HG02884 (cell line): ENCODE measurements around the gene LAMA2.

Experiments used
- ATAC-seq: cut with Tn5 transposase; IDR thresholded peaks from one replicate; pipeline ENCODE4 v1.9.1; 2021; ENCODE audit warnings: mild to moderate bottlenecking, moderate library complexity; ENCODE audit not compliant: unreplicated experiment

LAMA2 gene

GRCh38 chr6:129252377-129253071, 369.6 kb downstream of the LAMA2 start:
- no peak for ATAC-seq

- no peak for ATAC-seq
These were observed 370.3 kb downstream of the LAMA2 start for GRCh38 chr6:129253242-129253641.

GRCh38 chr6:129253727-129254126, 370.8 kb downstream of the LAMA2 start:
- ATAC-seq = no peak

DNA sequence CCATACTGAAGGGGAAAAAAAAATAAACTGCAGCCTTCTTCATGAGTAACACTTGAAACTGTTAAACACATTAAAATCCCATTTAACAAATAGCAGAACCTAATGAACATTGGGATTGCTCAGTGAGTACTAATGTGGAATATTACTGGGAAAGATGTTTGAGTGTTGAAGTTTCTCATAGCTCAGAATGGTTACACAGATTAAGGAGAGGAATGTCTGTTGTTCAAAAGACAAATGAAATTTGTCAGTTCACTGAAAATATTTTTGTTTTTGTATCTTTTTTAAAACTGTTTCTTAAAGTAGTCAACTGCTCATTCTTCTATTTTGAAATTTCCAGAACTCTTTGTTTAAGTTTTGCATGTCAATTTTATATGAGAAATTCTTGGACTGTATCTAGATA, 374.3 kb downstream of the LAMA2 start:
- no peak for ATAC-seq

- ATAC-seq = no peak
These were observed 379.7 kb downstream of the LAMA2 start for GRCh38 chr6:129262661-129263060.

- ATAC-seq = no peak
These were observed 380.2 kb downstream of the LAMA2 start for GRCh38 chr6:129263176-129263575.

GRCh38 chr6:129264480-129265045, 381.6 kb downstream of the LAMA2 start:
- ATAC-seq = no peak

DNA sequence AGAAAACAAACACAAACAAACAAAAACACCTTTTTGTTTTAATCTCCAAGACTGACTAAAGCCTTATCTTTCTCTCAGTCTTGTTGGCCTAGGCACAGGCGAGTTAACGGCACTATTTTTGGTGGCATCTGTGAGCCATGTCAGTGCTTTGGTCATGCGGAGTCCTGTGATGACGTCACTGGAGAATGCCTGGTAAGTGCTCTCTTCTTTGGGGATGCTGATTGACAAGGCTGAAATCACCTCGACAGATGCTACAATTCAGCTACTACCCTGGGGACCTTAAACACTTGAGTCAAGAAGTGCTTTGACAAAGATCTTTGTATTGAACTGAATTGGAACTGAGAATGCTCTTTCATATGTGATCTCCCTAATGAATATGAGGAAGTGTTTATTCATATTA, 384.1 kb downstream of the LAMA2 start:
- no peak for ATAC-seq

GRCh38 chr6:129269076-129269475, 386.1 kb downstream of the LAMA2 start:
- ATAC-seq = no peak

- ATAC-seq = no peak
These were observed 387.0 kb downstream of the LAMA2 start for GRCh38 chr6:129269891-129270290.

GRCh38 chr6:129270450-129270849, 387.5 kb downstream of the LAMA2 start:
- no peak for ATAC-seq

GRCh38 chr6:129273161-129273560, 390.2 kb downstream of the LAMA2 start:
- no peak for ATAC-seq

DNA sequence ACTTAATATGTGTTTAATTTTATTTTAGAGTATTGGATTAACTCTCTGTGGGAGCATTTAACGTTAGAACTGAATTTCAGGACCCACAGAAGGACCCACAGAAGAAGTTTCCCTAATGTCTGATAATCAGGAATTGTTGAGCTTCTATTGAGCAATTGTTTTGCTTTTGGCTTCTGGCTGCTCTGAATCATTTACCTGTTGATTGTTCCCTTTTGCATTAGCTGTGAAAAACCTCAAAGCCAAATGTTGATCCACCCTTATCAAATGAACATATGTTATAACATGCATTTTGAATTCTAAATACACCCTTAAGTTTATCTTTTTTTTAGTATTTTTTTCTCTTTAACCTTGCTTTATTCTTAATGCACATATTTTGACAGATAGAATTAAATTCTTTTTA, 393.5 kb downstream of the LAMA2 start:
- ATAC-seq = no peak

DNA sequence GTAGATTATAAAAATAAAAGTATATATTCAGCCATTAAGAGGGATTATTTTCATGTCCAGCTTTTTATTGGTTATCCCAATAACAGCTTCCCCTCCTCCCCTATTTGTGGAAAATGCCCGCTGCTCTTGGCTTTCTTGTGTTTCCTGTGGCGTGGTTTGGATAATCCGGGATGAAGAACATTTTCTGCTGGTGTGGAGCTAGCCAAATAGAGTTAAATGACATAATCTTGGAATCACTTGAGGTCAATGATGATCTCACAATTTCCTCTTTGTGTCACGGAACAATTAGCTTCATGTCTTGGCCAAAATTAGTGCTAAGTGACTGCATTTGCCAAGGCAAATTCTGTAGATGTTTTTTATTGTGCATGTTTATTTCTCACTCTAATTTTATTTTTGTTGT, 394.0 kb downstream of the LAMA2 start:
- ATAC-seq = no peak

DNA sequence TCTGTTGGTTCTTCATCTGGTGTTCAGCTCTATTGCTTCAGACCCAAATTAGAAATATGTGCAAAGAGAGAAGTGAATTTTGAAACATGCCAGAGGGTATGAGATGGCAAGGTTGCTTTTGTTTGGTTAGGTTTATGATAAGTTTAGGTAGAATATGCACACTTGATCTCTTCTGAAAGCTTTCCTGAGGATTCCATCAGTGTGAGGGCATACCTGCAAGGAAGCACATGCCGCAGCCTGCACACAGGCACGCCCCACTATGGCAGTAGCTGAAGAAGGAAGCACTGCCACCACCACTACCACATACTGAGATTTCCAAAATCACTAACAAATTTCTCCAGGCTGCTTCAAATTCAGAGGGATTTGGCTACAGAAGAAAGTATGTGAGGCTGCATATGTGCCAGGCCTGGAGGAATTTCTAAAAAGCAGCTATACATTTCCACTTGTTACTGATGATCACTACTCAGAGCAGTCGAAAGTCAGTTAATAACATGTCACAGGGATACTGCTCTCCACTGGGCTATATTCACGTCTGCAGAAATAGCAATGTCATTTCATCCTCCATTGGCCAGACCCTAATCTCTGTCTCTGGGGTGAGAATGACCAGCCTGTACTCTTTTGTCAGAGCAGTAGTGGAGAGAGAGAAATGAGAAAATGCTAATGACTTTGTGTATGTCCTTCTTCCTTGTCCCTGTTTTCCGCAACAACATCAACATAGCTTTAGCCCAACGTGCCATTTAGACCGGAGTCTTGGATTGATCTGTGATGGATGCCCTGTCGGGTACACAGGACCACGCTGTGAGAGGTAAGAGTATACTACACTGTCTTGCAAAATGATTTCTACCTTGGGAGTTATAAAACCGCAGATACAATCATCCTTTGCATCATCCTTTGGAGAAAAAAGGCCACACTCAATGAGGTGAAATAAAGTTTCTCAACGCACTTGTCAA, 396.7 kb downstream of the LAMA2 start:
- no peak for ATAC-seq

- ATAC-seq = no peak
These were observed 397.3 kb downstream of the LAMA2 start for GRCh38 chr6:129280293-129280644.

DNA sequence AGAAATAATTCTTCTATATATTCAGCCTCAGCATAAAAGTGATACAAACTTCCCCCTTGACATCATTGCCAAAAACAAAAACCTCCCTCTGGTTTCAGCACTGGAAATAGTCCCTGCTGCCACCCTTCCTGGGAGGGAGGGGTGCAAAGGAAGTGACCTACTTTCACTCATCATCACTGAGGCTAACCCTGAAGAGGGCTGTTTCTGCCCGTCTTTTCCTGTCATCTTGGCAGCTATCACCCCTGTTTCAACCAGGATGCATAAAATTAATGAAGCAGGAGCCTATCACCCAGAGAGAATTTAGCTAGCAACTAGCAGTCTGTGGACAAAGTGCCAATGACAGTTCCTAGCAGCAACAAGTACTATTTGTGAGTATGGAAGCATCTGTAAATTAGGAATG, 397.8 kb downstream of the LAMA2 start:
- no peak for ATAC-seq

GRCh38 chr6:129281168-129281796, 398.3 kb downstream of the LAMA2 start:
- no peak for ATAC-seq

DNA sequence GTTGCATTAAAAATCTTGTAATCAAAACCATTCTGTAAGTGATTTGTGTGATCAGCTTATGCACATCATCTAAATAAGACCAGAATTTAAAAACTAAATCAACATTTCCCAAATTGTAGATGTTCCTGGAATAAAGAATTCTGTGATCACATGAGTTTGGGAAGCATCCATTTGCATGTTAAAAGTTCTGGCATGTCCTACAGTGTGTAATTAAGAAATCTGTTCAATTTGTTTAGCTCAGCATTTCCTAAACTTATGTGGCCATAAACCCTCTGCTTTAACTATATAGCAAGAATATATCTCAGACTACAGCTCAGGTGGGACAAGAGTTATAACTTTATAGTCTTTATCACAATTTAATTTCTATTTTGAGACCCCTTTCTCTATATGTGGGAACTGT, 399.1 kb downstream of the LAMA2 start:
- ATAC-seq = no peak

DNA sequence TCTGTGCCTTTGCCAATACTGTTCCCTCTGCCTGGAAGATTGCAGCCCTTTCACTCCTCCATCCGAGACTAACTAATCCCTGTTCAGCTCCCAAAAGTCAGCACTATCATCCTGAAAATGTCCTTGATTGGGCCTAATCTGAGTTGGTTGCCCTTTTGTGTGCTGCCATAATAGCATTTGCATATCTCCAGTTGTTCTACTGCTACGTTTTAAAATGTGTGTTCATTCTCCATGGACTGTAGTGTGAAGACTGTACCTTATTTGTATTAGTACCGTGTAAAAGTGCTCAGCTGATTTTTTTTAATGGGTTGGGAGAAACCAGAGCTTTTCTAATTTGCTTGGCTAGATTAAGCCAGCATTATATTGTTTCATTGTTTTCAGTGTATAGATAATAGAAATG, 401.3 kb downstream of the LAMA2 start:
- no peak for ATAC-seq
